ENCODE results near the gene CPNE5.

Gene CPNE5

GRCh38 chr6:36841756-36842155 is 2.5 kb upstream of the CPNE5 start:
- H3K4me1 ChIP-seq (ENCODE audit: control insufficient read depth, insufficient read depth, low read length): peaks cover 17% of the 10 kb centered on the region
- H3K4me3 ChIP-seq (ENCODE audit: low read length): no peak overlapping the region
- H3K36me3 ChIP-seq (ENCODE audit: insufficient read depth, low read length): no peaks in the 10 kb centered on the region
- H3K9me3 ChIP-seq (replicated peaks; ENCODE audit: low read length): no peaks in the 10 kb centered on the region
- H3K9ac ChIP-seq (ENCODE audit: low read depth, low read length): no peak overlapping the region
- H3K27me3 ChIP-seq (ENCODE audit: control insufficient read depth, insufficient read depth, low read length): peaks cover 36% of the 10 kb centered on the region
- no peak overlapping the region for H3K4me2 ChIP-seq (ENCODE audit: low read length)

GRCh38 chr6:36840432-36841403 is 1.5 kb upstream of the CPNE5 start:
- H3K9ac ChIP-seq (ENCODE audit: low read depth, low read length): peak overlapping the region; percentile 13
- peak overlapping the region; percentile 83 for H3K4me2 ChIP-seq (ENCODE audit: low read length)
- no peaks in the 10 kb centered on the region for H3K36me3 ChIP-seq (ENCODE audit: insufficient read depth, low read length)
- H3K4me3 ChIP-seq (ENCODE audit: low read length): peak overlapping the region; percentile 66
- H3K4me1 ChIP-seq (ENCODE audit: control insufficient read depth, insufficient read depth, low read length): peaks cover 17% of the 10 kb centered on the region
- peaks cover 43% of the 10 kb centered on the region for H3K27me3 ChIP-seq (ENCODE audit: control insufficient read depth, insufficient read depth, low read length)
- no peaks in the 10 kb centered on the region for H3K9me3 ChIP-seq (replicated peaks; ENCODE audit: low read length)

DNA sequence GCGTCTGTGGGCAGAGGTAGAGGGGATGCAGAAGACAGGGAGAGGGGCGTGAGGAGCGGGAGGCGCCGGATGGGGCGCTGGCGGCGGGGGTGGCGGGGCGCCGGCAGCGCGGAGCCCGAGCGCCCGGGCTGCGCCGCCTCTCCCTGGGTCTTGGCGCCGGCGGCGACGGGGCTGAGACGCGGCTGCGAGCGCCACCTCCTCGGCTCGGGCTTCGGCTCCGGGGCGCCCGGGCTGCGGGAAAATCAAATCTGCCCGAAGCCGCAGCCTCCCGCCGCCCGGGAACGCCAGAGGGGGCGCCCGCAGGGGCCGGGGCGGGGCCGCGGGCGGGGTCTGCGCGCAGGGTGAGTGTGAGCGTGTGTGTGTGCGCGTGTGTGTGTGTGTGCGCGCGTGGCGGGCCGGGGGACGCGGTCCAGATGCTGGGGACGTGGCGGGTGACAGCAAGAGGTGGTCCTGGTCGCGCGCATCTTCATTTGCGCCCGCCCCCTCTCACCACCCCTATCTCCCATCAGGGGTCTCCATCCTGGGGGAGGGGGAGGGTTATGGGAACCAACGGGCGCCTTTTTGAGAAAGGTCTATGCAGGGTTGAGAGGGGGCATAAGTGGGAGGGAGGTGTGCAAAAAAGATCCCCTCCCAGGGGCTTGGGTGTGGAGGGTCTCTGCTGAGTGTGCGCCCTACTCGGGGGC is 646 bp upstream of the CPNE5 start:
- peak overlapping the region; percentile 83 for H3K4me2 ChIP-seq (ENCODE audit: low read length)
- peaks cover 51% of the 10 kb centered on the region for H3K27me3 ChIP-seq (ENCODE audit: control insufficient read depth, insufficient read depth, low read length)
- no peaks in the 10 kb centered on the region for H3K36me3 ChIP-seq (ENCODE audit: insufficient read depth, low read length)
- peaks cover 17% of the 10 kb centered on the region for H3K4me1 ChIP-seq (ENCODE audit: control insufficient read depth, insufficient read depth, low read length)
- peak overlapping the region; percentile 66 for H3K4me3 ChIP-seq (ENCODE audit: low read length)
- H3K9me3 ChIP-seq (replicated peaks; ENCODE audit: low read length): no peaks in the 10 kb centered on the region
- H3K9ac ChIP-seq (ENCODE audit: low read depth, low read length): peak overlapping the region; percentile 13

DNA sequence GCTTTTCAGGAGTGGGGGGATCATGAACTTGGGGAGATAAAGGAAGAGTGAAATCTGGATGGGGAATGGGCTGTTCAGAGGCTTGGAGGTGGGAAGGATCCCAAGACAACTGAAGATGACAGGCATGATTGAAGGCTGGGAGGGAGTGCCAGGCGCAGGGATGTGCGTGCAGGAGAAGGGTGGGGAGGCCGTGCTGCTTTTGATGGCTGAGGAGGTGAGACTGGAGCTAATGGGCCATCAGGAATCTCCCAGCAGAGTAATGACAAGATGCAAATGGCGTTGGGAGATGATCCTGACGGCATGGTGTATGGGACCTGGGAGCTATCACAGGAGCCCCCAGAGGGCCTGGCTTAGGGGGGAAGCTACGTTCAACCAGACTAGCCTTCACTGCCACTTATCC is 1.6 kb downstream of the CPNE5 start:
- Histone ChIP-seq H3K27me3 (ENCODE audit: control insufficient read depth, insufficient read depth, low read length) (peaks cover 46% of the 10 kb centered on the region), H3K4me1 (ENCODE audit: control insufficient read depth, insufficient read depth, low read length) (peaks cover 17% of the 10 kb centered on the region), H3K4me2 (ENCODE audit: low read length) (no peak overlapping the region)

DNA sequence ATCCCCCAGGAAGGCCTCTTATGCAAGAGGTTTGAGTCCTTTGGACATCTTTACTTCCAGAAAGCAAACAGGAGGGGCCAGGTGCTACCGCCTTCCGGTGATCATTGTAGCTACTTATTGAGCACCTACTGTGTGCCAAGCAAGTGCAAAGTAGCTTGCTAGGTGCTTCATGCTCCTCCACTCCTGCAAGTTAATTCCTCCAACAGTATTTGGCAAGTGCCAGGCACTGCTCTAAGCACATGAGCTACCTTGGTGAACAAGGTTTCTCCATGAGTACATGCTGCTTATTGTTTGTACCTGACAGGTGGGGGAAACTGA is 2.3 kb downstream of the CPNE5 start:
- peaks cover 46% of the 10 kb centered on the region for H3K27me3 ChIP-seq (ENCODE audit: control insufficient read depth, insufficient read depth, low read length)
- no peak overlapping the region for H3K9ac ChIP-seq (ENCODE audit: low read depth, low read length)
- no peaks in the 10 kb centered on the region for H3K9me3 ChIP-seq (replicated peaks; ENCODE audit: low read length)
- H3K4me3 ChIP-seq (ENCODE audit: low read length): no peak overlapping the region
- no peak overlapping the region for H3K4me2 ChIP-seq (ENCODE audit: low read length)
- H3K4me1 ChIP-seq (ENCODE audit: control insufficient read depth, insufficient read depth, low read length): peaks cover 17% of the 10 kb centered on the region
- no peaks in the 10 kb centered on the region for H3K36me3 ChIP-seq (ENCODE audit: insufficient read depth, low read length)

More for the DNA sequence above, 1.6 kb downstream of the CPNE5 start:
- Histone ChIP-seq H3K9me3 (replicated peaks; ENCODE audit: low read length) (no peaks in the 10 kb centered on the region), H3K4me3 (ENCODE audit: low read length) (no peak overlapping the region), H3K9ac (ENCODE audit: low read depth, low read length) (no peak overlapping the region), H3K36me3 (ENCODE audit: insufficient read depth, low read length) (no peaks in the 10 kb centered on the region)

- no peak overlapping the region for H3K4me3 ChIP-seq (ENCODE audit: low read length)
- H3K4me2 ChIP-seq (ENCODE audit: low read length): no peak overlapping the region
- H3K9me3 ChIP-seq (replicated peaks; ENCODE audit: low read length): no peaks in the 10 kb centered on the region
- H3K4me1 ChIP-seq (ENCODE audit: control insufficient read depth, insufficient read depth, low read length): peaks cover 17% of the 10 kb centered on the region
- H3K9ac ChIP-seq (ENCODE audit: low read depth, low read length): no peak overlapping the region
- peaks cover 46% of the 10 kb centered on the region for H3K27me3 ChIP-seq (ENCODE audit: control insufficient read depth, insufficient read depth, low read length)
- H3K36me3 ChIP-seq (ENCODE audit: insufficient read depth, low read length): no peaks in the 10 kb centered on the region
Measured at GRCh38 chr6:36836111-36837021, 2.9 kb downstream of the CPNE5 start.

GRCh38 chr6:36834576-36835341 is 4.5 kb downstream of the CPNE5 start:
- H3K4me1 ChIP-seq (ENCODE audit: control insufficient read depth, insufficient read depth, low read length): peaks cover 7% of the 10 kb centered on the region
- H3K9me3 ChIP-seq (replicated peaks; ENCODE audit: low read length): no peaks in the 10 kb centered on the region
- no peak overlapping the region for H3K4me2 ChIP-seq (ENCODE audit: low read length)
- H3K27me3 ChIP-seq (ENCODE audit: control insufficient read depth, insufficient read depth, low read length): peaks cover 43% of the 10 kb centered on the region
- H3K9ac ChIP-seq (ENCODE audit: low read depth, low read length): no peak overlapping the region
- H3K4me3 ChIP-seq (ENCODE audit: low read length): no peak overlapping the region
- no peaks in the 10 kb centered on the region for H3K36me3 ChIP-seq (ENCODE audit: insufficient read depth, low read length)

- H3K9ac ChIP-seq (ENCODE audit: low read depth, low read length): no peak overlapping the region
- H3K4me2 ChIP-seq (ENCODE audit: low read length): no peak overlapping the region
- no peak overlapping the region for H3K4me3 ChIP-seq (ENCODE audit: low read length)
- H3K36me3 ChIP-seq (ENCODE audit: insufficient read depth, low read length): no peaks in the 10 kb centered on the region
- H3K9me3 ChIP-seq (replicated peaks; ENCODE audit: low read length): no peaks in the 10 kb centered on the region
- peaks cover 32% of the 10 kb centered on the region for H3K27me3 ChIP-seq (ENCODE audit: control insufficient read depth, insufficient read depth, low read length)
- peaks cover 4% of the 10 kb centered on the region for H3K4me1 ChIP-seq (ENCODE audit: control insufficient read depth, insufficient read depth, low read length)
Measured at GRCh38 chr6:36833182-36833789, 6.0 kb downstream of the CPNE5 start.

GRCh38 chr6:36832313-36832712 is 6.9 kb downstream of the CPNE5 start:
- Histone ChIP-seq H3K27me3 (ENCODE audit: control insufficient read depth, insufficient read depth, low read length) (peaks cover 22% of the 10 kb centered on the region), H3K9me3 (replicated peaks; ENCODE audit: low read length) (no peaks in the 10 kb centered on the region), H3K4me1 (ENCODE audit: control insufficient read depth, insufficient read depth, low read length) (peaks cover 11% of the 10 kb centered on the region), H3K9ac (ENCODE audit: low read depth, low read length) (no peak overlapping the region), H3K4me2 (ENCODE audit: low read length) (no peak overlapping the region), H3K4me3 (ENCODE audit: low read length) (no peak overlapping the region), H3K36me3 (ENCODE audit: insufficient read depth, low read length) (no peaks in the 10 kb centered on the region)

- Histone ChIP-seq H3K36me3 (ENCODE audit: insufficient read depth, low read length) (no peaks in the 10 kb centered on the region), H3K9ac (ENCODE audit: low read depth, low read length) (no peak overlapping the region), H3K4me1 (ENCODE audit: control insufficient read depth, insufficient read depth, low read length) (peaks cover 16% of the 10 kb centered on the region), H3K9me3 (replicated peaks; ENCODE audit: low read length) (no peaks in the 10 kb centered on the region), H3K4me3 (ENCODE audit: low read length) (no peak overlapping the region), H3K4me2 (ENCODE audit: low read length) (no peak overlapping the region), H3K27me3 (ENCODE audit: control insufficient read depth, insufficient read depth, low read length) (peaks cover 8% of the 10 kb centered on the region)
Measured at GRCh38 chr6:36830577-36830976, 8.7 kb downstream of the CPNE5 start.
